ENCODE results near the gene SCNN1B.

DNA sequence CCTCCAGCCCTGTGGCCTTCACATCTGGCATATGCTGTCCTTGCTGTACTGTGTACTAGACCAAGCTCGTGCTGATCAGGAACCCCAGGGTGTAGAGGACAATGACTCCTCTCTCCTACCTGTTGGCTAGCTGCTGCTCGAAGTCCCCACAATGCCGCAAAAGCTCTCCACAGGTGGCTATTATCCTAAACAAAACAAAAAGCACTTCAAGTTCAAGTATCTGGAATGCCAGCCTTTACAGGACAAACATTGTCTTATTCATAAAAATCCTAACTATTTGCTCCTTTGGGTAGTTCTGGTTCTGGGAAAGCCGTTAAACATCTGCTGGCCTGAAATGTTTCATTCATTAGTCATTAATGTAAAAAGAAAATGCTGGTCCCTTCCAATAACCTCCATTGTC is 108.1 kb downstream of the SCNN1B start:
- TF ChIP-seq ZNF567 (CRISPR knock-in tag; IDR thresholded peaks at IDR 0.05; ENCODE audit: borderline replicate concordance) (no peak), CEBPG (CRISPR knock-in tag; IDR thresholded peaks at IDR 0.05) (no peak), STAT5B (CRISPR knock-in tag; IDR thresholded peaks at IDR 0.05) (no peak), EZH2 (conservative IDR thresholded peaks at IDR 0.05; ENCODE audit: low read depth, low read length) (no peak), PHF20 (CRISPR knock-in tag; IDR thresholded peaks at IDR 0.05) (no peak), PHF21A (CRISPR knock-in tag; IDR thresholded peaks at IDR 0.05) (no peak), ZNF562 (CRISPR knock-in tag; IDR thresholded peaks at IDR 0.05; ENCODE audit: borderline replicate concordance) (no peak), GABPA (IDR thresholded peaks at IDR 0.05; ENCODE audit: low read depth, low read length) (no peak), GABPA (CRISPR knock-in tag; IDR thresholded peaks at IDR 0.05; ENCODE audit: low read depth) (no peak), MEIS1 (CRISPR knock-in tag; IDR thresholded peaks at IDR 0.05; ENCODE audit: borderline replicate concordance) (no peak)
- TF ChIP-seq, protein P1, sequence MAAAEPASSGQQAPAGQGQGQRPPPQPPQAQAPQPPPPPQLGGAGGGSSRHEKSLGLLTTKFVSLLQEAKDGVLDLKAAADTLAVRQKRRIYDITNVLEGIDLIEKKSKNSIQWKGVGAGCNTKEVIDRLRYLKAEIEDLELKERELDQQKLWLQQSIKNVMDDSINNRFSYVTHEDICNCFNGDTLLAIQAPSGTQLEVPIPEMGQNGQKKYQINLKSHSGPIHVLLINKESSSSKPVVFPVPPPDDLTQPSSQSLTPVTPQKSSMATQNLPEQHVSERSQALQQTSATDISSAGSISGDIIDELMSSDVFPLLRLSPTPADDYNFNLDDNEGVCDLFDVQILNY (CRISPR knock-in tag; conservative IDR thresholded peaks at IDR 0.05): no peak
- TF ChIP-seq, protein P2, sequence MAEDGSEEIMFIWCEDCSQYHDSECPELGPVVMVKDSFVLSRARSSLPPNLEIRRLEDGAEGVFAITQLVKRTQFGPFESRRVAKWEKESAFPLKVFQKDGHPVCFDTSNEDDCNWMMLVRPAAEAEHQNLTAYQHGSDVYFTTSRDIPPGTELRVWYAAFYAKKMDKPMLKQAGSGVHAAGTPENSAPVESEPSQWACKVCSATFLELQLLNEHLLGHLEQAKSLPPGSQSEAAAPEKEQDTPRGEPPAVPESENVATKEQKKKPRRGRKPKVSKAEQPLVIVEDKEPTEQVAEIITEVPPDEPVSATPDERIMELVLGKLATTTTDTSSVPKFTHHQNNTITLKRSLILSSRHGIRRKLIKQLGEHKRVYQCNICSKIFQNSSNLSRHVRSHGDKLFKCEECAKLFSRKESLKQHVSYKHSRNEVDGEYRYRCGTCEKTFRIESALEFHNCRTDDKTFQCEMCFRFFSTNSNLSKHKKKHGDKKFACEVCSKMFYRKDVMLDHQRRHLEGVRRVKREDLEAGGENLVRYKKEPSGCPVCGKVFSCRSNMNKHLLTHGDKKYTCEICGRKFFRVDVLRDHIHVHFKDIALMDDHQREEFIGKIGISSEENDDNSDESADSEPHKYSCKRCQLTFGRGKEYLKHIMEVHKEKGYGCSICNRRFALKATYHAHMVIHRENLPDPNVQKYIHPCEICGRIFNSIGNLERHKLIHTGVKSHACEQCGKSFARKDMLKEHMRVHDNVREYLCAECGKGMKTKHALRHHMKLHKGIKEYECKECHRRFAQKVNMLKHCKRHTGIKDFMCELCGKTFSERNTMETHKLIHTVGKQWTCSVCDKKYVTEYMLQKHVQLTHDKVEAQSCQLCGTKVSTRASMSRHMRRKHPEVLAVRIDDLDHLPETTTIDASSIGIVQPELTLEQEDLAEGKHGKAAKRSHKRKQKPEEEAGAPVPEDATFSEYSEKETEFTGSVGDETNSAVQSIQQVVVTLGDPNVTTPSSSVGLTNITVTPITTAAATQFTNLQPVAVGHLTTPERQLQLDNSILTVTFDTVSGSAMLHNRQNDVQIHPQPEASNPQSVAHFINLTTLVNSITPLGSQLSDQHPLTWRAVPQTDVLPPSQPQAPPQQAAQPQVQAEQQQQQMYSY (CRISPR knock-in tag; IDR thresholded peaks at IDR 0.05): no peak

Measured in HepG2 (cell line).